Vagina (tissue), 2 donors: ENCODE results near the gene BTAF1. TPM values are rescaled to one million over a fixed set of nuclear protein-coding genes. Genes with fewer than 3 reads are reported as not detected.
A peak's percentile ranks its signal among the peaks of the same experiment; 100 is the strongest.
"Not testable (repeated sequence)": the region's sequence is repeated elsewhere in the genome, so short reads cannot be mapped to it uniquely, and the experiment has no call there.

ENCODE experiments used
- DNase-seq, 2 donors: peaks; one replicate each; pipeline ENCODE4 v3.0.0-alpha.2; 2017; ENCODE audit errors: extremely low spot score in 2 of 2
- H3K27ac ChIP-seq: fragments of 200-600 bp; sonication (generic); one replicate; pipeline ENCODE4 v1.5.1; 2019
- H3K27me3 ChIP-seq: fragments of 200-600 bp; sonication (generic); one replicate; pipeline ENCODE4 v1.5.1; 2019
- H3K36me3 ChIP-seq, 2 donors: fragments of 200-600 bp; sonication (generic); one replicate each; pipeline ENCODE4 v1.5.1; 2017 to 2019
- H3K4me1 ChIP-seq: fragments of 200-600 bp; sonication (generic); one replicate; pipeline ENCODE4 v1.5.1; 2019
- H3K4me3 ChIP-seq, 2 donors: fragments of 200-600 bp; sonication (generic); 1 replicate in 1 of 2; 2 replicates in 1 of 2; pipeline ENCODE4 v1.5.1; 2016 to 2019
- H3K9me3 ChIP-seq: fragments of 200-600 bp; sonication (generic); one replicate; pipeline ENCODE4 v1.5.1; 2019
- POLR2A ChIP-seq, 2 donors: fragments of 450-650 bp; IDR thresholded peaks; one replicate each; pipeline ENCODE4 v1.6.1; 2017; ENCODE audit warnings: antibody characterized with exemption in 2 of 2, mild to moderate bottlenecking in 2 of 2, moderate library complexity in 2 of 2
- POLR2AphosphoS5 ChIP-seq, 2 donors: sonication (generic); formaldehyde crosslinking; IDR thresholded peaks; one replicate each; pipeline ENCODE4 v1.9.0; 2017; ENCODE audit warnings: antibody characterized with exemption in 2 of 2, mild to moderate bottlenecking in 2 of 2, low read depth in 1 of 2; ENCODE audit not compliant: insufficient read depth in 1 of 2
- intact Hi-C: fragments of 100-400 bp; cut with DNase I; formaldehyde crosslinking; loops from one replicate; pipeline ENCODE4 v1.15.1; 2023
- total RNA-seq: library from RNA; depleted of rRNA; stranded (reverse); fragments of >200 nt; gene quantifications from one replicate; pipeline ENCODE4 v1.2.3, GENCODE V29; 2016
- TF ChIP-seq, protein P1 (sequence below), 3 experiments: fragments of 450-650 bp in 2 of 3; fragments of 200-600 bp in 1 of 3; sonication (generic) in 1 of 3; IDR thresholded peaks; one replicate each; pipeline ENCODE4 v1.5.1; 2017 to 2019; ENCODE audit warnings: antibody characterized with exemption in 3 of 3, mild to moderate bottlenecking in 2 of 3, moderate library complexity in 2 of 3

The BTAF1 gene
- total RNA-seq, 1 donor from 2014 or later: 41.0 TPM

DNA sequence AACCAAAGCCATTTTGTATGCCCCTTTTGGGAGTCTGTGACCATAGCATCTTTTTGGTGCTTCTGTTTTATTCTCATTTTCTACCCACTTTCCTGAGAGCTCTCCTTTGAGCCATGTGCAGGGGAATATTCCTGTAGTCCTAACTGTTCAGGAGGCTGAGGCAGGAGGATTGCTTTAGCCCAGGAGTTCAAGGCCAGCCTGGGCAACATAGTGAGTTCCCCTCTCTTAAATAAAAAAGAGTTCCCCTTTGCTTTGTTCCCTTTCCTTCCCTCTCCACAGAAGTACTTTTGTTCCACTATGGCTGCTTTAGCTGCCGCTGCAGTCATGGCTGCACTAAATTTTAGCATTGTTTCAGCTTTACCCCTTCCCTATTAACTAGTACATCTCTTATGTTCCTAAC, 85.9 kb downstream of the BTAF1 start:
- TF ChIP-seq POLR2A (IDR thresholded peaks at IDR 0.05): no peak
- TF ChIP-seq, protein P1, sequence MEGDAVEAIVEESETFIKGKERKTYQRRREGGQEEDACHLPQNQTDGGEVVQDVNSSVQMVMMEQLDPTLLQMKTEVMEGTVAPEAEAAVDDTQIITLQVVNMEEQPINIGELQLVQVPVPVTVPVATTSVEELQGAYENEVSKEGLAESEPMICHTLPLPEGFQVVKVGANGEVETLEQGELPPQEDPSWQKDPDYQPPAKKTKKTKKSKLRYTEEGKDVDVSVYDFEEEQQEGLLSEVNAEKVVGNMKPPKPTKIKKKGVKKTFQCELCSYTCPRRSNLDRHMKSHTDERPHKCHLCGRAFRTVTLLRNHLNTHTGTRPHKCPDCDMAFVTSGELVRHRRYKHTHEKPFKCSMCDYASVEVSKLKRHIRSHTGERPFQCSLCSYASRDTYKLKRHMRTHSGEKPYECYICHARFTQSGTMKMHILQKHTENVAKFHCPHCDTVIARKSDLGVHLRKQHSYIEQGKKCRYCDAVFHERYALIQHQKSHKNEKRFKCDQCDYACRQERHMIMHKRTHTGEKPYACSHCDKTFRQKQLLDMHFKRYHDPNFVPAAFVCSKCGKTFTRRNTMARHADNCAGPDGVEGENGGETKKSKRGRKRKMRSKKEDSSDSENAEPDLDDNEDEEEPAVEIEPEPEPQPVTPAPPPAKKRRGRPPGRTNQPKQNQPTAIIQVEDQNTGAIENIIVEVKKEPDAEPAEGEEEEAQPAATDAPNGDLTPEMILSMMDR (IDR thresholded peaks at IDR 0.05): no peak
- TF ChIP-seq POLR2AphosphoS5 (IDR thresholded peaks at IDR 0.05; ENCODE audit: insufficient read depth in 1 of 2, low read depth in 1 of 2): no peak
- Histone ChIP-seq H3K36me3 (peaks cover 0 to 44% of the 10 kb centered on the region in 2 donors), H3K9me3 (no peaks in the 10 kb centered on the region), H3K27me3 (no peaks in the 10 kb centered on the region), H3K4me1 (no peaks in the 10 kb centered on the region), H3K27ac (no peak overlapping the region), H3K4me3 (no peak overlapping the region)
- intact Hi-C loops: no loop called here
- no peak for DNase-seq

DNA sequence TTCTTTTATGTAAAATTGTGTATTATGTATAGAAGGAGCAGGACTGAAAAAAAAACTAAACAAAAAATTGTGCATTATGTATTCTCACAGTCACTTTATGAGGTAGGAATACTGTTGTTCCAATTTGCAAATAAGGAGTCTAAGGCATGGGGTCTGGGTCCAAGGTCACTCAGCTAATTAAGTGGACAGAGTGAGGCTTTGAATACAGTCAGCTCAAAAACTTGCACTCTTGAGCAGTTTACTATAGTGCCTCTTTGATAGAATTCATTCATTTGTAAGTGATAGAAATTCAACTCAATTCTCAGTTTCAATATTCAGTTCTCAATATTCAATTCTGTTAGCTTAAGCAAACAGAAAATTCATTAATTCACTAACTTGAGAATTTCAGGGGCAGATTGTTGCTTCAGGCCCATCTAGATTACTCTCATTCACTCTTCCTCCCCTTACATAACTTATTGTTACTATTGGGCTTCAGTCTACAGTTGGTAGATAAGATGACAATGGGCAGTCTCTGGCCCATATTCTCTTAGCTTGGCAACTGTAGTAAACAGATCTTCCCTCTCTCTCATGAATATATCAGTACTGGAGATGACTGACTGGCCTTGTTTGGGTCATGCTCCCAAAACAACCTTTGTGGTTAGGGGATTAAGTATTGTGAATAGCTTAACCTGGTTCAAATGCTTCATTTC, 86.6 kb downstream of the BTAF1 start:
- no peak overlapping the region for H3K27ac ChIP-seq
- H3K27me3 ChIP-seq: no peaks in the 10 kb centered on the region
- H3K9me3 ChIP-seq: no peaks in the 10 kb centered on the region
- no peak for DNase-seq
- intact Hi-C loops: no loop called here
- peaks cover 0 to 50% of the 10 kb centered on the region in 2 donors for H3K36me3 ChIP-seq
- H3K4me3 ChIP-seq: no peak overlapping the region
- TF ChIP-seq POLR2AphosphoS5 (IDR thresholded peaks at IDR 0.05; ENCODE audit: insufficient read depth in 1 of 2, low read depth in 1 of 2) (no peak), POLR2A (IDR thresholded peaks at IDR 0.05) (no peak)
- TF ChIP-seq, protein P1 (IDR thresholded peaks at IDR 0.05): no peak
- no peaks in the 10 kb centered on the region for H3K4me1 ChIP-seq

GRCh38 chr10:92011560-92012214, 88.1 kb downstream of the BTAF1 start:
- intact Hi-C loops: no loop called here
- no peak for DNase-seq
- peak in 1 of 2 donors; percentile 48 for TF ChIP-seq POLR2AphosphoS5 (IDR thresholded peaks at IDR 0.05; ENCODE audit: insufficient read depth in 1 of 2, low read depth in 1 of 2)
- TF ChIP-seq, protein P1 (IDR thresholded peaks at IDR 0.05): no peak
- peaks cover 0 to 47% of the 10 kb centered on the region in 2 donors for H3K36me3 ChIP-seq
- no peaks in the 10 kb centered on the region for H3K4me1 ChIP-seq
- H3K9me3 ChIP-seq: no peaks in the 10 kb centered on the region
- H3K4me3 ChIP-seq: no peak overlapping the region
- H3K27me3 ChIP-seq: no peaks in the 10 kb centered on the region
- H3K27ac ChIP-seq: no peak overlapping the region

DNA sequence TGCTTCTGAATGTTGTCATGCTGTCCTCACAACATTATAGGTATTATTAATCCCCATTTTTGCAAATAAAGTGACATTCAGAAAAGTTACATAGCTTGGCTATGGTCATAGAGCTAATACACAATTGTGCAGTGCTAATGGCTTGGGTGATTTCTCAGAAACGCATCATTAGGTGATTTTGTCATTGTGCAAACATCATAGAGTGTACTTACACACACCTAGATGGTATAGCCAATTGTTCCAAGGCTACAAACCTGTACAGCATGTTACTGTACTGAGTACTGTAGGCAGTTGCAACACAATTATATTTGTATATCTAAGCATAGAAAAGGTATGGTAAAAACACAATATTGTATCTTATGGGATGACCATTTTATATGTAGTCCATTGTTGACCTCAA, 91.0 kb downstream of the BTAF1 start:
- no peak overlapping the region for H3K27ac ChIP-seq
- no peaks in the 10 kb centered on the region for H3K27me3 ChIP-seq
- no peak for DNase-seq
- H3K4me3 ChIP-seq: no peak overlapping the region
- H3K4me1 ChIP-seq: no peaks in the 10 kb centered on the region
- H3K36me3 ChIP-seq: peaks cover 0 to 60% of the 10 kb centered on the region in 2 donors
- TF ChIP-seq, protein P1 (IDR thresholded peaks at IDR 0.05): no peak
- TF ChIP-seq POLR2AphosphoS5 (IDR thresholded peaks at IDR 0.05; ENCODE audit: insufficient read depth in 1 of 2, low read depth in 1 of 2): no peak
- TF ChIP-seq POLR2A (IDR thresholded peaks at IDR 0.05): no peak
- H3K9me3 ChIP-seq: no peaks in the 10 kb centered on the region
- intact Hi-C loops: no loop called here

GRCh38 chr10:92024700-92025099, 101.1 kb downstream of the BTAF1 start:
- TF ChIP-seq POLR2A (IDR thresholded peaks at IDR 0.05) (no peak), POLR2AphosphoS5 (IDR thresholded peaks at IDR 0.05; ENCODE audit: insufficient read depth in 1 of 2, low read depth in 1 of 2) (no peak)
- TF ChIP-seq, protein P1 (IDR thresholded peaks at IDR 0.05): no peak
- no peak for DNase-seq
- H3K27me3 ChIP-seq: no peaks in the 10 kb centered on the region
- H3K4me3 ChIP-seq: no peak overlapping the region
- intact Hi-C loops: no loop called here
- peaks cover 0 to 60% of the 10 kb centered on the region in 2 donors for H3K36me3 ChIP-seq
- H3K4me1 ChIP-seq: no peaks in the 10 kb centered on the region
- no peak overlapping the region for H3K27ac ChIP-seq
- no peaks in the 10 kb centered on the region for H3K9me3 ChIP-seq

- H3K9me3 ChIP-seq: not testable (repeated sequence)
- peaks cover 0 to 64% of the 10 kb centered on the region in 2 donors for H3K36me3 ChIP-seq
These were observed 101.8 kb downstream of the BTAF1 start for GRCh38 chr10:92025340-92025739.

More at GRCh38 chr10:92025340-92025739, 101.8 kb downstream of the BTAF1 start:
- DNase-seq, H3K4me3 ChIP-seq, intact Hi-C loops, H3K27ac ChIP-seq, H3K4me1 ChIP-seq, H3K27me3 ChIP-seq: not testable (repeated sequence)
